K562 (cell line): Measurements from ENCODE around the gene CDC42BPB. TPM values are rescaled to one million over a fixed set of nuclear protein-coding genes. Genes with fewer than 3 reads are reported as not detected.

Experiments
- BRD4 ChIP-seq: fragments of 200-600 bp; sonication (generic); IDR thresholded peaks from 2 replicates; pipeline ENCODE4 v1.6.1; 2017; ENCODE audit warnings: inconsistent platforms
- FOS ChIP-seq: IDR thresholded peaks from 3 replicates; pipeline ENCODE4 v1.6.1; 2011; ENCODE audit not compliant: insufficient read length; ENCODE audit errors: extremely low read depth
- GTF2A2 ChIP-seq: IDR thresholded peaks from 2 replicates; pipeline ENCODE4 v1.6.1; 2016; ENCODE audit warnings: mild to moderate bottlenecking, missing genetic modification characterization, missing compliant biosample characterization
- KAT7 ChIP-seq: sonication (generic); formaldehyde crosslinking; IDR thresholded peaks from 2 replicates; pipeline ENCODE4 v1.8.0; 2022; ENCODE audit warnings: missing genetic modification reagents, mild to moderate bottlenecking, borderline replicate concordance
- MED1 ChIP-seq: sonication (generic); formaldehyde crosslinking; IDR thresholded peaks from 2 replicates; pipeline ENCODE4 v1.8.1; 2023; ENCODE audit warnings: missing genetic modification reagents, borderline replicate concordance
- MYNN ChIP-seq, 2 experiments: sonication (generic); formaldehyde crosslinking in 1 of 2; IDR thresholded peaks; 2 replicates each; pipeline versions ENCODE4 v1.5.0 to v1.6.1; 2016 to 2020; ENCODE audit warnings: antibody characterized with exemption in 1 of 2, missing genetic modification reagents in 1 of 2
- NFE2L1 ChIP-seq: fragments of 450-650 bp; IDR thresholded peaks from 2 replicates; pipeline ENCODE4 v1.6.1; 2016; ENCODE audit warnings: missing genetic modification characterization, low read depth, mild to moderate bottlenecking, missing compliant biosample characterization, moderate library complexity, borderline replicate concordance
- STAT5A ChIP-seq: IDR thresholded peaks from 2 replicates; pipeline ENCODE4 v1.6.1; 2012; ENCODE audit warnings: low read length, inconsistent platforms, borderline replicate concordance
- TBL1XR1 ChIP-seq, 2 experiments: IDR thresholded peaks; 2 replicates each; pipeline ENCODE4 v1.6.1; 2012; ENCODE audit warnings: improper control_type of control experiment in 2 of 2, low read length in 2 of 2, mild to moderate bottlenecking in 1 of 2
- TSHZ1 ChIP-seq: fragments of 250-450 bp; sonication (Bioruptor Pico); IDR thresholded peaks from 2 replicates; pipeline ENCODE4 v1.4.0; 2020; ENCODE audit warnings: mild to moderate bottlenecking, moderate library complexity
- YY1 ChIP-seq, 3 experiments: IDR thresholded peaks; 2 replicates each; pipeline ENCODE4 v1.6.1; 2011; ENCODE audit warnings: low read length in 2 of 3, mild to moderate bottlenecking in 2 of 3, moderate library complexity in 2 of 3, borderline replicate concordance in 1 of 3, control low read depth in 1 of 3, low read depth in 1 of 3; ENCODE audit not compliant: insufficient read depth in 3 of 3, insufficient replicate concordance in 2 of 3, control insufficient read depth in 1 of 3, insufficient read length in 1 of 3; ENCODE audit errors: extremely low read depth in 1 of 3
- ZNF224 ChIP-seq: sonication (generic); formaldehyde crosslinking; IDR thresholded peaks from 2 replicates; pipeline ENCODE4 v1.8.0; 2022; ENCODE audit warnings: mild to moderate bottlenecking, missing genetic modification reagents
- ZNF699 ChIP-seq: fragments of 250-450 bp; sonication (Bioruptor Pico); IDR thresholded peaks from 2 replicates; pipeline ENCODE4 v1.8.0; 2021; ENCODE audit warnings: mild to moderate bottlenecking, moderate library complexity; ENCODE audit not compliant: insufficient replicate concordance
- ZNF76 ChIP-seq: fragments of 250-450 bp; sonication (Bioruptor Pico); IDR thresholded peaks from 2 replicates; pipeline ENCODE4 v1.4.0; 2020; ENCODE audit warnings: mild to moderate bottlenecking, moderate library complexity, borderline replicate concordance
- polyA plus RNA-seq, 8 experiments: library from polyadenylated mRNA; depleted of rRNA in 4 of 8; stranded (reverse) in 5 of 8; unstranded in 3 of 8; fragments of >200 nt; fragmentation: Nextera tagmentation in 2 of 8; fragmentation: Illumina TruSeq in 1 of 8; extraction: Ambion mirVana in 2 of 8; extraction: Trizol in 1 of 8; gene quantifications; 2 replicates each; pipeline versions ENCODE4 v1.2.1 to v1.2.3, GENCODE V29; 2011 to 2014; ENCODE audit warnings: inconsistent platforms in 1 of 8, missing spikeins in 1 of 8
- total RNA-seq, 7 experiments: library from RNA; depleted of rRNA in 6 of 7; stranded (reverse); fragments of >200 nt in 6 of 7; fragmentation: Illumina TruSeq in 2 of 7; extraction: Trizol in 2 of 7; gene quantifications; 2 replicates each; pipeline versions ENCODE4 v1.2.1 to v1.2.3, GENCODE V29; 2011 to 2021; ENCODE audit warnings: low replicate concordance in 1 of 7
- TF ChIP-seq, protein P1 (sequence below): fragments of 450-650 bp; formaldehyde crosslinking; IDR thresholded peaks from 2 replicates; pipeline ENCODE4 v1.4.0; 2020; ENCODE audit warnings: mild to moderate bottlenecking, moderate library complexity
- TF ChIP-seq, protein P2 (sequence below): fragments of 450-650 bp; IDR thresholded peaks from 2 replicates; pipeline ENCODE4 v1.6.1; 2016; ENCODE audit warnings: missing biosample characterization, missing genetic modification characterization
- TF ChIP-seq, protein P3 (sequence below), 2 experiments: IDR thresholded peaks; 2 replicates each; pipeline ENCODE4 v1.6.1; 2011; ENCODE audit warnings: borderline replicate concordance in 1 of 2, control low read depth in 1 of 2, low read depth in 1 of 2, low read length in 1 of 2, mild to moderate bottlenecking in 1 of 2, mixed read lengths in 1 of 2, moderate library complexity in 1 of 2; ENCODE audit not compliant: insufficient read depth in 1 of 2, insufficient read length in 1 of 2, poor library complexity in 1 of 2, severe bottlenecking in 1 of 2; ENCODE audit errors: extremely low read depth in 1 of 2

Gene CDC42BPB
- total and polyA plus RNA-seq, 9 of the 15 experiments (the other 6 are each of a cell fraction or from before 2014, with no cell fraction given): 0.07 to 24.3 (median 12.6) TPM

DNA sequence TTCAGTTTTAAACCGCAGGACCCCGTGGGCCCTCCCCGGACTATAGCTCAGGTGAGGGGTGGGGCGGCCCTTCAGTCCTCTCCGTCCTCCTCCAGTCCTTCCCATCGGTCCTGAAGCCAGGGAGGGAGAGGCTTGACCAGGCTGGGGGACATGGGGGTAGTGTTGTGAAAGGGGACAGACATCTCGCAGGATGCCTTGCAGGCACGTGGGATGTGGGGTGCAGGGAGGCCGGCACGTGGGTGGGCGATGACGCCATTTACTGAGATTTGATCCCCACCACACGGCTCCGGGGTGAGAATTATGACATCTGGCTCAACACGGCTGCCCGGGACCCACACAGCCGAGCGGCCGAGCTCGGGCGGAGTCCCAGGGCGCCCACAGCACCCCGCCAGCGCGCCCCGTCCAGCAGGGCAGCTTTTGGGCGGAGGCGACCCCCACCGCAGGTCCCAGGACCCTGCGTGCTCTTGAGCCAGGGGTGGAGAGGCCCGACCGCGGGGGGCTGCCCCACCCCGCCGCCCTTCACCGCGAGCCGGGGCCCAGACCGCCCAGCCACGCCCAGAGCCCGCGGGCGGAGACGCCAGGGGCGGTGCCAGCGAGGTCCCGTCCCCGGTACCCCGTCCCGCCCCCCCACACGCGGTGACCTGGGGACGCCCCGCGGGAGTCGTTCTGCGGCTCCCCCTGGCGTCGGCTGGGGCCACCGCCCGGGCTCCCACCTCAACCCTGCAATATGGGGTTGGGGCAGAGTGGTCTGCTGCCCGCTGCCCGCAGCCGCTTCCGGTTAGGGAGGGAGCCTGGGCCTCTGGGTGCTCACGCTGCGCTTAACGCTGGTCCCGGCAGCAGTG is 33.9 kb upstream of the CDC42BPB start (continued):
- peak in 1 of 3 experiments; percentile 24 for TF ChIP-seq YY1 (IDR thresholded peaks at IDR 0.05; ENCODE audit: borderline replicate concordance in 1 of 3, control insufficient read depth in 1 of 3, extremely low read depth in 1 of 3, insufficient read depth in 3 of 3, insufficient read length in 1 of 3, insufficient replicate concordance in 2 of 3, low read depth in 1 of 3, low read length in 2 of 3)
- TF ChIP-seq TBL1XR1 (IDR thresholded peaks at IDR 0.05; ENCODE audit: low read length in 2 of 2): no peak
- no peak for TF ChIP-seq KAT7
- no peak for TF ChIP-seq ZNF224
- no peak for TF ChIP-seq MED1 (CRISPR knock-in tag)
- no peak for TF ChIP-seq NFE2L1 (tag)
- TF ChIP-seq STAT5A: no peak
- TF ChIP-seq, protein P1, sequence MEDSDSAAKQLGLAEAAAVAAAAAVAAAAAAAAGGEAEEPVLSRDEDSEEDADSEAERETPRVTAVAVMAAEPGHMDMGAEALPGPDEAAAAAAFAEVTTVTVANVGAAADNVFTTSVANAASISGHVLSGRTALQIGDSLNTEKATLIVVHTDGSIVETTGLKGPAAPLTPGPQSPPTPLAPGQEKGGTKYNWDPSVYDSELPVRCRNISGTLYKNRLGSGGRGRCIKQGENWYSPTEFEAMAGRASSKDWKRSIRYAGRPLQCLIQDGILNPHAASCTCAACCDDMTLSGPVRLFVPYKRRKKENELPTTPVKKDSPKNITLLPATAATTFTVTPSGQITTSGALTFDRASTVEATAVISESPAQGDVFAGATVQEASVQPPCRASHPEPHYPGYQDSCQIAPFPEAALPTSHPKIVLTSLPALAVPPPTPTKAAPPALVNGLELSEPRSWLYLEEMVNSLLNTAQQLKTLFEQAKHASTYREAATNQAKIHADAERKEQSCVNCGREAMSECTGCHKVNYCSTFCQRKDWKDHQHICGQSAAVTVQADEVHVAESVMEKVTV (CRISPR knock-in tag): no peak
- TF ChIP-seq, protein P2, sequence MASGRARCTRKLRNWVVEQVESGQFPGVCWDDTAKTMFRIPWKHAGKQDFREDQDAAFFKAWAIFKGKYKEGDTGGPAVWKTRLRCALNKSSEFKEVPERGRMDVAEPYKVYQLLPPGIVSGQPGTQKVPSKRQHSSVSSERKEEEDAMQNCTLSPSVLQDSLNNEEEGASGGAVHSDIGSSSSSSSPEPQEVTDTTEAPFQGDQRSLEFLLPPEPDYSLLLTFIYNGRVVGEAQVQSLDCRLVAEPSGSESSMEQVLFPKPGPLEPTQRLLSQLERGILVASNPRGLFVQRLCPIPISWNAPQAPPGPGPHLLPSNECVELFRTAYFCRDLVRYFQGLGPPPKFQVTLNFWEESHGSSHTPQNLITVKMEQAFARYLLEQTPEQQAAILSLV (tag): no peak
- TF ChIP-seq MYNN (IDR thresholded peaks at IDR 0.05): no peak
- no peak for TF ChIP-seq MYNN (CRISPR knock-in tag; IDR thresholded peaks at IDR 0.05)
- TF ChIP-seq FOS: no peak
- no peak for TF ChIP-seq ZNF76 (CRISPR knock-in tag)
- TF ChIP-seq BRD4: no peak
- TF ChIP-seq ZNF699 (CRISPR knock-in tag): no peak
- TF ChIP-seq, protein P3, sequence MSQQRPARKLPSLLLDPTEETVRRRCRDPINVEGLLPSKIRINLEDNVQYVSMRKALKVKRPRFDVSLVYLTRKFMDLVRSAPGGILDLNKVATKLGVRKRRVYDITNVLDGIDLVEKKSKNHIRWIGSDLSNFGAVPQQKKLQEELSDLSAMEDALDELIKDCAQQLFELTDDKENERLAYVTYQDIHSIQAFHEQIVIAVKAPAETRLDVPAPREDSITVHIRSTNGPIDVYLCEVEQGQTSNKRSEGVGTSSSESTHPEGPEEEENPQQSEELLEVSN (IDR thresholded peaks at IDR 0.05; ENCODE audit: borderline replicate concordance in 1 of 2, extremely low read depth in 1 of 2, insufficient read depth in 1 of 2, insufficient read length in 1 of 2, low read depth in 1 of 2, low read length in 1 of 2, poor library complexity in 1 of 2, severe bottlenecking in 1 of 2): peak in 1 of 2 experiments; percentile 53
- TF ChIP-seq TSHZ1 (CRISPR knock-in tag): no peak
- TF ChIP-seq GTF2A2 (tag): no peak
